Smooth muscle cell (in vitro differentiated cells): ENCODE measurements around the gene LDLRAD4. TPM values are rescaled to one million over a fixed set of nuclear protein-coding genes. Genes with fewer than 3 reads are reported as not detected.

Source experiments
- DNase-seq: peaks from one replicate; lab custom pipeline; 2025; ENCODE audit not compliant: unreplicated experiment; lab: John Stamatoyannopoulos, UW
- H2AFZ ChIP-seq: fragments of 200-600 bp; sonication (generic); 2 replicates; pipeline ENCODE4 v1.6.0; 2016; ENCODE audit warnings: antibody characterized with exemption, low read depth, mild to moderate bottlenecking
- H3F3A ChIP-seq: fragments of 200-600 bp; sonication (generic); 2 replicates; pipeline ENCODE4 v1.6.0; 2017; ENCODE audit warnings: antibody characterized with exemption, low read depth
- H3K27ac ChIP-seq: fragments of 200-600 bp; sonication (generic); 2 replicates; pipeline ENCODE4 v1.5.1; 2016; ENCODE audit warnings: low read depth, mild to moderate bottlenecking
- H3K27me3 ChIP-seq: fragments of 200-600 bp; sonication (generic); 2 replicates; pipeline ENCODE4 v1.6.1; 2016; ENCODE audit warnings: low read depth, mild to moderate bottlenecking
- H3K36me3 ChIP-seq: fragments of 200-600 bp; sonication (generic); 2 replicates; pipeline ENCODE4 v1.5.1; 2016; ENCODE audit warnings: low read depth
- H3K4me1 ChIP-seq: fragments of 200-600 bp; sonication (generic); 2 replicates; pipeline ENCODE4 v1.5.1; 2016; ENCODE audit warnings: low read depth
- H3K4me2 ChIP-seq: fragments of 200-600 bp; sonication (generic); 2 replicates; pipeline ENCODE4 v1.6.0; 2016; ENCODE audit warnings: mild to moderate bottlenecking
- H3K4me3 ChIP-seq: fragments of 200-600 bp; sonication (generic); 2 replicates; pipeline ENCODE4 v1.5.1; 2016; ENCODE audit warnings: mild to moderate bottlenecking
- H3K79me2 ChIP-seq: fragments of 200-600 bp; sonication (generic); 2 replicates; pipeline ENCODE4 v1.6.0; 2016; ENCODE audit warnings: low read depth, mild to moderate bottlenecking
- H3K9ac ChIP-seq: fragments of 200-600 bp; sonication (generic); 2 replicates; pipeline ENCODE4 v1.6.0; 2016; ENCODE audit warnings: low read depth
- H3K9me3 ChIP-seq: fragments of 200-600 bp; sonication (generic); replicated peaks from 2 replicates; pipeline ENCODE4 v1.5.1; 2016; ENCODE audit warnings: low read depth
- H4K20me1 ChIP-seq: fragments of 200-600 bp; sonication (generic); 2 replicates; pipeline ENCODE4 v1.6.0; 2016; ENCODE audit warnings: low read depth
- WGBS: methylation state at CpG from one replicate; pipeline ENCODE4 v1.1.7; 2016; ENCODE audit warnings: low lambda C conversion rate; 5-methylcytosine and 5-hydroxymethylcytosine counted together
- polyA plus RNA-seq: library from polyadenylated mRNA; unstranded; fragments of >200 nt; fragmentation: Nextera tagmentation; extraction: Ambion mirVana; gene quantifications from 2 replicates; pipeline ENCODE4 v1.2.1, GENCODE V29; 2016
- total RNA-seq: library from RNA; depleted of rRNA; stranded (reverse); fragments of >200 nt; gene quantifications from 2 replicates; pipeline ENCODE4 v1.2.3, GENCODE V29; 2014
- TF ChIP-seq, protein P1 (sequence below): fragments of 200-600 bp; sonication (generic); IDR thresholded peaks from 2 replicates; pipeline ENCODE4 v1.5.1; 2017; ENCODE audit warnings: borderline replicate concordance, mild to moderate bottlenecking, antibody characterized with exemption; ENCODE audit not compliant: insufficient read depth, poor library complexity, severe bottlenecking

The LDLRAD4 gene
- total and polyA plus RNA-seq, 2 experiments from 2014 or later: 36.2 to 48.3 TPM

DNA sequence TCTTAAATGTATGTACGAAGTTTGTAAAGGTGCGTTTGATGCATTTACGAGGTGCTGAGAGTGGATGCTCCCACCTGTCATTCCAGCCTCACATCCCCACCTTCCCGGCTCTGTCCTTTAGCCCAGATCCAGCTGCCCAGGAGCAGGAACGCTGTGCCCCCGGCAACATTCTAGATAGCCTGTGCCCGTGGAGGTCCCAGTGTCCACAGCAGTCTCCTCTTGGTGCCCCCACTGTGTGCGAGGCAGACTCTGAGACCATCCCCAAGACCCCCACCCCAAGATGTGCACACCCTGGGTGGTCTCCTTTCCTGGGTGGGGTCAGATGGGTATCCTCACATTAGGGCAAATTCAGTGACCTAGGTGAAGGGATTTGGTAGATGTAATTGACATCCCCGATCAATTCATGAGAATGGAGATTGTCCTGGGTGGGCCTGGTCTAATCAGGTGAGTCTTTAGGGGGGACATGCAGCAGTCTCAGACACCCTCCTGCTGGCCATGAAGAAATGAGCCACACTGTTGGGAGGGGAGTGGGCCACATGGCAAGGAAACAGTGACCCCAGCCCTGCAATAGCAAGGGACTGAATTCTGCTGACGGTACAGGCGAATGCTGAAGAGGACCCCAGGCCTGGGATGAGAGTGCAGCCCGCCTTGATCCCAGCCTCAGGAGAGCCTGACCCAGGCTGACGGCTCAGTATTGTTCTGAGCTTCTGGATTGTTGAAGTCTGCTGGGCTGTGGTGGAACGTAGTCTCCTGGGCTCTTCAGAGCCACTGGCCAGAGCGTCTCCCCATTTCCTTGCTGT, 304.5 kb downstream of the LDLRAD4 start:
- no peak for DNase-seq
- no peaks in the 10 kb centered on the region for H3K27me3 ChIP-seq
- TF ChIP-seq, protein P1, sequence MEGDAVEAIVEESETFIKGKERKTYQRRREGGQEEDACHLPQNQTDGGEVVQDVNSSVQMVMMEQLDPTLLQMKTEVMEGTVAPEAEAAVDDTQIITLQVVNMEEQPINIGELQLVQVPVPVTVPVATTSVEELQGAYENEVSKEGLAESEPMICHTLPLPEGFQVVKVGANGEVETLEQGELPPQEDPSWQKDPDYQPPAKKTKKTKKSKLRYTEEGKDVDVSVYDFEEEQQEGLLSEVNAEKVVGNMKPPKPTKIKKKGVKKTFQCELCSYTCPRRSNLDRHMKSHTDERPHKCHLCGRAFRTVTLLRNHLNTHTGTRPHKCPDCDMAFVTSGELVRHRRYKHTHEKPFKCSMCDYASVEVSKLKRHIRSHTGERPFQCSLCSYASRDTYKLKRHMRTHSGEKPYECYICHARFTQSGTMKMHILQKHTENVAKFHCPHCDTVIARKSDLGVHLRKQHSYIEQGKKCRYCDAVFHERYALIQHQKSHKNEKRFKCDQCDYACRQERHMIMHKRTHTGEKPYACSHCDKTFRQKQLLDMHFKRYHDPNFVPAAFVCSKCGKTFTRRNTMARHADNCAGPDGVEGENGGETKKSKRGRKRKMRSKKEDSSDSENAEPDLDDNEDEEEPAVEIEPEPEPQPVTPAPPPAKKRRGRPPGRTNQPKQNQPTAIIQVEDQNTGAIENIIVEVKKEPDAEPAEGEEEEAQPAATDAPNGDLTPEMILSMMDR: no peak
- no peaks in the 10 kb centered on the region for H3F3A ChIP-seq
- peaks cover 32% of the 10 kb centered on the region for H4K20me1 ChIP-seq
- H3K27ac ChIP-seq: no peak overlapping the region
- H3K9ac ChIP-seq: no peak overlapping the region
- H3K79me2 ChIP-seq: no peaks in the 10 kb centered on the region
- H2AFZ ChIP-seq: no peak overlapping the region
- H3K4me2 ChIP-seq: no peak overlapping the region
- H3K4me3 ChIP-seq: no peak overlapping the region
- WGBS: 89% methylated on average over 15 of the region's 15 CpGs
- H3K9me3 ChIP-seq: no peaks in the 10 kb centered on the region
- no peaks in the 10 kb centered on the region for H3K36me3 ChIP-seq
- no peaks in the 10 kb centered on the region for H3K4me1 ChIP-seq

DNA sequence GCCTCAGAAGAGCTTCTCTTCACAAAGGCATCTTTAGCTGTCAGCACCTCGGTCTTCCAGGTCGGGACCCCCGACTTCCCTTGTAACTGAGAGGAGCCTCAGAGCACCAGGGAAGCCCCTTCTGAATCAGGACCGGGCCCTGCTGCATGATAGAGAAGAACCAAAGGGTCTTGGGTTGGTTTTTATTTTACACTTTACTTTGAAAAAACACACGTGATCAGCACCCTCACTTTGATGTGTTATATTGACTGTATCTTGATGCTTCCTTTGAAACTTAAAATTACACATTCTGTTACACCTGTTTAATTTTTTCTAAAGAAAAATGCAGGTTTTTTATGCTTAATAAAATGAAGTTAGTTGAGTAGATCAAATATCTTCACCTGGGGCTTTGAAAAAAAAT, 305.5 kb downstream of the LDLRAD4 start:
- Histone ChIP-seq H3K27me3 (no peaks in the 10 kb centered on the region), H3K27ac (no peak overlapping the region), H2AFZ (no peak overlapping the region), H3K9me3 (no peaks in the 10 kb centered on the region), H3K9ac (no peak overlapping the region), H3F3A (no peaks in the 10 kb centered on the region), H3K36me3 (no peaks in the 10 kb centered on the region), H3K4me3 (no peak overlapping the region), H3K4me1 (no peaks in the 10 kb centered on the region), H3K79me2 (no peaks in the 10 kb centered on the region), H4K20me1 (peaks cover 32% of the 10 kb centered on the region), H3K4me2 (no peak overlapping the region)
- WGBS: 95% methylated on average over 5 of the region's 5 CpGs
- DNase-seq: no peak
- TF ChIP-seq, protein P1: no peak

DNA sequence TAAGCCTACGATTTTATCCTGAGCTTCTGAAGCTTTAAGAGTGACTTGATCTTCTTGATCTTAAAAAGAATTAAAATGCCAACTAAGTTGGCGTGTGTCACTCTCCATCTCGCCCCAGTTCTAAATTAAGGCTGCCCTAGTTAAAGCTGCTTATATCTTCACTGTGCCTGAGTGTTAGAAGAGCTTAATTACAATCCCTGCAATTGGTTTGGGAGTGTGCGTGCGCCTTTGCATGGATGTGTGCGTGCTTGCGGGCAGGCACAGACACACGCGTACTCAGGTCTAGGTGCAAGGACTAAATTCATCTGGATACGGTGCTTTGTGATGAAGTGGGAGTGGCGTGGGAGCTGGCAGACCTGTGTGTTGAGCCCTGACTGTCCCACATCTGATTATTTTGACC, 306.3 kb downstream of the LDLRAD4 start:
- H3K4me1 ChIP-seq: no peaks in the 10 kb centered on the region
- no peak overlapping the region for H2AFZ ChIP-seq
- H3F3A ChIP-seq: no peaks in the 10 kb centered on the region
- H3K4me2 ChIP-seq: no peak overlapping the region
- no peak overlapping the region for H3K27ac ChIP-seq
- no peaks in the 10 kb centered on the region for H3K36me3 ChIP-seq
- no peak overlapping the region for H3K4me3 ChIP-seq
- H3K9ac ChIP-seq: no peak overlapping the region
- no peak for DNase-seq
- H3K79me2 ChIP-seq: no peaks in the 10 kb centered on the region
- no peaks in the 10 kb centered on the region for H3K9me3 ChIP-seq
- no peaks in the 10 kb centered on the region for H3K27me3 ChIP-seq
- whole genome bisulfite sequencing: 88% methylated on average over 11 of the region's 11 CpGs
- TF ChIP-seq, protein P1: no peak
- peaks cover 32% of the 10 kb centered on the region for H4K20me1 ChIP-seq

DNA sequence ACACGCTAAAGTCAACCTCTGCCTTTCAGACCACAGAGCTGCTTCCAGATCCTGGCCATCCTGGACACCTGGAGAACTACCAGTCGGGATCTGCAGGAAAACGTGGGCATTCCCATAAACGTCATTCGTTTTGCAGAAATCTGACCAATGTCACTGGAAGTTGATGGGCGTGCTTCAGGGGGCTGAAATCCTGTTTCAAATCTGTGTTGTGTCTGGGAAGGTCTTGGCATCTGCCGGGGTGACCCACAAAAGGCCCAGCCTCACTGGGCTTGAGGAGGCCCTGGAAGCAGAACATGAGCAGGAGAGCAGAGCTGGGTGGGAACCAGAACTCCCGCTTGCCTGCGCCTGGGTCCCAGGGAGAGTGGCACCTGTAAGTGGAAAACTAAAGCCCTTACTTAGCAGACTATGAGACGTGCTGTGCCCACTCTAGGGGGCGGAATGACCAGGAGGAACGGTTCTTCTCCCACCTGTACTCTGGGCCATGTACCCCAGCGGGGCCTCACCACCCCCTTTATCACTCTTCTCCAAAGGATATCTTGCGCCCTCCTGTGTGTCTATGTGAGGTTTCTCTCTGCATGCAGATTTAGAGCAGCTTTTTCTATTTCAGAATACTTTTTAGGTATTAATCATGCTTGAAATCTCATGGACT, 306.9 kb downstream of the LDLRAD4 start:
- TF ChIP-seq, protein P1: no peak
- Histone ChIP-seq H3F3A (no peaks in the 10 kb centered on the region), H3K9ac (no peak overlapping the region), H3K27ac (no peak overlapping the region), H3K4me2 (no peak overlapping the region), H4K20me1 (peaks cover 26% of the 10 kb centered on the region), H3K27me3 (no peaks in the 10 kb centered on the region), H2AFZ (no peak overlapping the region), H3K79me2 (no peaks in the 10 kb centered on the region), H3K36me3 (no peaks in the 10 kb centered on the region), H3K9me3 (no peaks in the 10 kb centered on the region), H3K4me1 (no peaks in the 10 kb centered on the region), H3K4me3 (no peak overlapping the region)
- WGBS: 92% methylated on average over 14 of the region's 14 CpGs
- no peak for DNase-seq
